OCI-M1 (cell line): Measurements from ENCODE around the gene LRFN2.

Experiments
- DNase-seq: peaks from one replicate; lab custom pipeline; 2025; lab: John Stamatoyannopoulos, UW

Gene LRFN2

DNA sequence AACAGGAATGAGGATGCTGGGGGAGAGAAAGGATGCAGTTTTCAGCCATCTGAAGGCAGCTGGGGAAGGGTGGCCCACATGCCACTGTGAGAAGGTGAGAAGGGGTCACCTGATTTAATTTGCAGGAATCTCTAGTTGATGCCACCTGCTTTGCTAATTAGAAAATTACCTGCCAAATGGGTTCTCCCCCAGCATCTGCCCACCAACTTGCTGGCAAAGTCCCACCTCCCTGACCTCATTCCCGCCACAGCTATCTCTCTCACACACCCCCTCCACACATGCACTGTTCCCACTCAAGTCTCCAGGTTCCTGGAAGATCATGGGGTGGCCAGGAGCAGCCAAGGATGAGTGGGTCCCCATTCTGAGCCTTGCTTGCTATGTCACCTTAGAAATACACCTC, 70.7 kb downstream of the LRFN2 start:
- no peak for DNase-seq

DNA sequence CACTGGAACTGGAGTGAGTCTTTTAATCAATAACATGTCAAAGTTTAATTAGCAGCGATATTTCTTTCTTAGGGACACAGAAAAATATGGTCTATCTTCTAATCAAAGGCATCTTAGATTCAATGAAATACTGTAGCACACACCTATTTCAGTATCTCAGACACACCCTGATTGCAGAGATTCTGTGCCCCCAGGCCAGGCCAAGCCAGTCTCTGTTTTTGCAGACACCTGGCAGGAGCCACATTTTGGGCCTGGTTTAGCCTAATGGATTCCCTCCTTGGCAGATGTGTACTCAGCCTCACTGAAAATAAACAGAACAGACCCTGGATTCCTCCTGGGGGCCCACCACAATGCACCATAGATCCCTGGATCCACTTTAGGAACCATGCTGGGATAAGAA, 74.8 kb downstream of the LRFN2 start:
- no peak for DNase-seq

DNA sequence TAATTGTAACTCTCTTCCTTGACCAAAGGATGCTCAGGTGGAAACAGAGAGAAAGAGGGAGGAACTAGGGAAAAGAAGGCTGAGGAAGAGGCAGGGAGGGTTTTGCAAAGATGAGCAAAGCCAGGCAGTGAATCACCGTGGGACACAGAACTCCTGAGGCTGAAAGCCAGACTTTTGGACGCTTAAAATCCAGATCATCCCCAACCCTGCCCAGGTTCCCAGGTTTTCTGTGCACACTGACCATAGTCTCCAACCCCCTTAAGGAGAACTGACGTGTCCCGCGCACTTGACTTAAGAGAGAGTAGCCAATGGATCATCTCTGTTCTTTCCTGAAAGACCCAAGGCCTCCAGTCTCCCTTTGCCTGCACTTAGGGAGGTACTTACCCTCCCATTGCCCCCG, 75.3 kb downstream of the LRFN2 start:
- no peak for DNase-seq

DNA sequence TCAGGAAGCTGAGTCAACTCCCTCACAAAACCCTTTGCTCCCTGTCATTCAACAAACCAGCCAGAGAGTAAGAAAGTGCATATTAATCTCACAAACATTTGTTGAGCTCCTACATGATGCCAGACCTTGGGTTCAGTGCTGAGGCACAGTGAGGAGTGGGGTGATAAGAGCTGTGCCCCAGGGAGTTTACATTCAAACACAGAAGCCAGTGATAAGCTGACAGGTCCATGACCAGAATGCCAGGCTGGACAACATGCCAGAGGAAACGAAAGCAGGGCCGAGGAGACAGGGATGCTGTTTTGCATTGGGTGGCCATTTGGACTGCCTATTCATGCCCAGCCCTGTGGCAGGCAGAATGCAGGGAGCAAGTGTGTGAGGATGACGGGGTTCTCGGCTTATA, 76.7 kb downstream of the LRFN2 start:
- DNase-seq = no peak

DNA sequence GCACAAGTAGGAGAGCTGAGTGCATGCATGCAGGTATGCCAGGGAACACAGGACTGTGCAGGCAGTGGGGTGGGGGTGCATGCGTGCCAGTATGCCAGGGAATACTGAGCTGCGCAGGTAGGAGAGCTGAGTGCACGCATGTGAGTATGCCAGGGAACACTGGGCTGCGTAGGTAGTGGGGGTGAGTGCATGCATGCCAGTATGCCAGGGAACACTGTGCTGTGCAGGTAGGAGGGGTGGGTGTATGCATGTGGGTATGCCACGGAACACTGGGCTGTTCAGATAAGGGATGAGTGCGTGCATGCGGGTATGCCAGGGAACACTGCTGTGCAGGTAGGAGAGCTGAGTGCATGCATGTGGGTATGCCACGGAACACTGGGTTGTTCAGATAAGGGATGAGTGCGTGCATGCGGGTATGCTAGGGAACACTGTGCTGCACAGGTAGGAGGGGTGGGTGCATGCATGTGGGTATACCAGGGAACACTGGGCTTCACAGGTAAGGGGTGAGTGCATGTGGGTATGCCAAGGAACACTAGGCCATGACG, 77.4 kb downstream of the LRFN2 start:
- DNase-seq = no peak

DNA sequence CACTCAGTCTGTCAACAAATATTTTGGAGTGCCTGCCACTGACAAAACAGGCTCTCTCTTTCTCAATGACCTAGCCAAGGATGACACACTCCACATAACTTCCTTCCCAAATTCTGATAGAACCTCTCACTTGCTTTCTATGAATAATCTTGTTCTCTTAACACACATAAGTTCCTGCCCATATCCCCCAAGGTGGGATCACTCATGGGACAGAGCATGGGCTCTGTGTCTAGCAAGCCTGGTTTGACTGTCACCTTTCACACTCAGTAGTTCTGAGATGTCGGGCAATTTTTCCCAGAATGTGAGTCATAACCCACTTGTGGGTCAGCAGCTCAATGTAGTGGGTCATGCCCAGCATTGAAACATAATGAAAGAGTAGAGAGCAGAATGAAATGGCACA, 78.1 kb downstream of the LRFN2 start:
- no peak for DNase-seq

DNA sequence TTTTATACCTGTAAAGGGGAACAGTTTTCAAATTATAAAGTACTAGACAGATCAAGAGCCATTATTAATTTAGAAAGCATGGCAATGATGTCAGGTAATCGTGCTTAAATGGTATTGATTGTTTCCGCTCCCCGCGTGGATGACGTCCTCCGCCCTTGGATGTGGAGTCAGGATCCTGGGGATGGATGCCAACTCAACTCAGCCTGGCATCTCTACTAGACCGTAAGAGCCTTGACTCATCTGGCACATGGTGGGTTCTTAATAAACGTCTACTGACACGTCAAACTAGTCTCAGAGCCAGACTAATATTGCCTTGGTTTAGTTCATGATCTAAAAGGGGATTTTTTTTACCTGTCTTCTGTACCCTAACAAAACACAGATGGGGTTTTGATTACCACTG, 80.2 kb downstream of the LRFN2 start:
- DNase-seq = no peak

DNA sequence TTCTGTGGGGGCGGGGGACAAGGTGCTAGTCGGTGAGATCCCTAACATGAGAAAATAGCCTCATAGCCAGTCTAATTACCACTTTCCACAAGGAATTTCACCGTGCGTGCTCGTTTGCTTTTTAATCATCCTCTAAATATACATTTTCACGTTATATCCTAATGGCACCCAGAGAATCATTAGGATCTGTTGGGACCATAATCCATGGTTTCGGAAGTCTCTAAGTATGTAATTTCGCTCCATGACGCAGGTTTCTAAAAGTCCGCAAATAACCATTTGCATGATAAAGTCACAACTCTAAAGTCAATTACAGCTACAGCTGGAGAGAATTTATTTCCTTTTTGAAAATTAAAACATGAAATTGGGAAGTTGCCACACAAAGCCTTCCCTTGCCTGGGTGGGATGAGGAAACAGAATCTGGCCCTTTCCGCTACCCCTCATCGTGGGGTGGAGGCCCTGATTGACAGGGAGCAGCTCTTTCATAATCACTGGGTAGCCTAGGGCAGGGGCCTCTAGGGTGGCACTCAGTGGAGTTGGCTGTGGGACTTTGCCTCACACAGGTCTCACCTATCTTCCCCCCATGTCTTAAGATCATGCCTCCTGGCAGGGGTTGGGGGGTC, 81.9 kb downstream of the LRFN2 start:
- no peak for DNase-seq

DNA sequence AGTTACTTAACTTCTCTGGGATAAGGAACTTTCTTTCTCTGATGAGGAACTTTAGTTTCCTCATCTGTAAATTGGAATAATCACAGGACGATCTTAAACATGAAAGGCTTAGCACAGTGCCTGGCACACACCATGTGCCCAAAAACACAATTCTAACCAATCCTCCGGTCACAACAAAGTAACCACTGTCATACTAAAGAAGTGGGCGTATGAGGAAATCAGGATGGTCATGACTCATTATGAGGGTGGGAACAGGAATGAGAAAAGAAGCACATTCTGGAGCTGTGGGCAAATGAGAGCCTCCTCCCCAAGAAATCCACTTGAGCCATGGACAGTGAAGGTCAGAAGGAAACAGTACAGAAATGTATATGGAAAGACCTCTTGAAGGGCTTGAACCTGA, 82.9 kb downstream of the LRFN2 start:
- no peak for DNase-seq

DNA sequence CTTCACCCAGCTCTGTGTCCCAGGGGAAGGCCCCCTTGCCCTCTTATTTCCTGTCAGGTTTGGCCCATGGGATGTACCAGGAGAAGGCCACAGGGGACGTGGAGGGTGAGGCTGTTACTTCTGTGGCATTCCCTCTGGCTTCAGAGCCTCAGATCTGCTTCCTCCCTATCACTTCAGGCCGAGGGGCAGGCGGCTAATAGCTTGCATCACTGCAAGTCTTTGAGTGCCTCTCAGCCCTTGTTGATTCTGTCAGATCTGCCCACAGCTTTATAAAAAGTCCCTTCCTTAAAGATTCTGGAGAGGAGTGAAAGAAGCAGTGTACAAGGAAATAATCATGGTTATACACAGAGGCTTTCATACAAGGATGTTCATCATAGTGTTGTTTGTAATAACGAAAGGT, 86.9 kb downstream of the LRFN2 start:
- DNase-seq = no peak

DNA sequence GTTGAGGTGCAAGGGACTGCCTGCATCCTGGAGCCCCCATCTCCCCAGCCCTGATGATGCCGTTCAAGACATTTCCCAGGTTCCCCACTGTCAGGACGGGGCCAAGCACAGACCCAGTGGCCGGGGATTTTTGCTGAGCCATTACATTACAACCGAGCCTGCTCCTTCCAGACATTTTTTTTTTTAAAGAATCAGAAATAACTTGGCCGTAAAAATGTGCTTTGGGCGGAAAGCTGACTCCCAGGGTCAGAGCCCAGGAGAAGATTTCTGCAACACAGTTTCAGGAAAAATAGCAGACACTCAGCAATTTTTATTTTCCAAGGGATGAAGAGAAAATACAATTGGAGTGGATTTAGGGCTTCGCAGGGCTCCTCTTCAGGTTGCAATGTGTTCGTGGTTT, 87.9 kb downstream of the LRFN2 start:
- DNase-seq = no peak

DNA sequence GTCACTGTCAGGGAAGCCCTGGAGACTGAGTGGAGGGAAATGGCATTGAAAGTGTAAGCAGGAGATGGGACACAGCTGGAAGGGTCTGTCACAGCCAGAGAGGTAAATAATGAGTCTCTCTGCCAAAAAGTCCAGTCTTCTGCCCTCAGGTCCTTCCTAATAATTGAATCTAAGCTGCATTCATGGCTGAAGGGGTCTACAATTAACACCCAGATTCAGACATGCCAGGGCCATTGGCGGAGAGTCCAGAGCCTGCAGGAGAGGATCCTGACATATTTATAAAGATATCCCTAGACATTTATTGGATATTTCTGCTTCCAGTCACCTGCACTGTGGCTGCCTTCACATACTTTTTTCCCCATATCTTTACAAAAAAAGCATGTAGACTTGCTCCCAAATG, 89.0 kb downstream of the LRFN2 start:
- DNase-seq = no peak

DNA sequence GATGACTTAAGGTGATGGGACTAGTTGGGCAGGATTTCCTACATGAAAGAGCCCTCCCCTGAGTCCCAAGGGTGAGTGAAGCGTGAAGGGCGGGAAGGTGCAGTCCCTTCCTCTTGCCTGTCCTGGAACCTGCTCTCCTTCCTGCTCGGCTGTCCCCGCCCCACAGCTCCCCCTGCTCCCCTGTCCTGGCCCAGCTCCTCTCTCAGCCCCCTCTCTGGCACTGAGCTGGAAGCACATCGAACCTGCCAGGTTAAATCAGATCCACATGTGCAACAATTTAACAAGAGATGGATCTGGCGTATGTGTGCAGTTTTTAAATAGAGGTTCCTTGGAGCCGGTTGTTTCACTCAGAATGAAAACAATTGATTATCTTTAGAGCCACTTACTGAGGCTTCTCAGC, 95.0 kb downstream of the LRFN2 start:
- DNase-seq = no peak

DNA sequence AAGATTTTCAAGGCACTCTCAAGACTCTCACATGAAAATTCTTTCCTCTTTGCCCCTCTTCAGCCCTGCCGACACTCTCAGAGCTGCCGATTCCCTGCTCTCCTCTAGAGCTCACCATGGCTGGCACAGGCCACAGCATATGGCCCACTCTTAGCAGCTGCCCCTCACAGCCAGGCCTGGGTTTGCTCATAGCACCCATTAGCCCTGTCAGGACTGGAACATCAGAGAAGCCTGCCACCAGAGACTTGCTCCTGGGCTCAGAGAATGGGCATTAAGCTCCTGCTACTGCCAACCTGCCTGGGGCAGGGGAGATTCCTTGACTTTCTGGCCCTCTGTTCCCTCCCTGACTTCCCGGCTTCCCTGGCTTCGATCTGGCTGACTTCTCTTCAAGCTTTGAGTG, 96.7 kb downstream of the LRFN2 start:
- DNase-seq = no peak

DNA sequence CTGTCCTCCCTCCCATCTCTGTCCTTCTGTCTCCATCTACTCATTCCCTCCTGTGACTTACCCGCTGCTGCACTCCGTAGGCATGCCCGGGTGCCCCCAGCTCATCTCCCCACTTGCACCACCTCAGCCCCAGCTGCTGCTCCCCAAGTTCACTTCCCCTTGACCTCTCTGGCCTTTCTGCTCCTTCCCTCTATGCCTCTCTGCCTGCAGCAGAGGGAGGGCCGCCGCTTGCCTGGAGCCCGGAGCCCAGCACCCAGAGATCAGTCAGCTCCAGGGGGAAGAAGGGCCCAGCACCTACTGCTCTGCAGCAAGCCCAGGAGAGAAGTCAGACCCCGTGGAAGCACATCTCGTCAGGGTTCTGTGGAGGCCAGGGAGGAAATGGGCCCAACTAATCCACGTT, 97.4 kb downstream of the LRFN2 start:
- no peak for DNase-seq

DNA sequence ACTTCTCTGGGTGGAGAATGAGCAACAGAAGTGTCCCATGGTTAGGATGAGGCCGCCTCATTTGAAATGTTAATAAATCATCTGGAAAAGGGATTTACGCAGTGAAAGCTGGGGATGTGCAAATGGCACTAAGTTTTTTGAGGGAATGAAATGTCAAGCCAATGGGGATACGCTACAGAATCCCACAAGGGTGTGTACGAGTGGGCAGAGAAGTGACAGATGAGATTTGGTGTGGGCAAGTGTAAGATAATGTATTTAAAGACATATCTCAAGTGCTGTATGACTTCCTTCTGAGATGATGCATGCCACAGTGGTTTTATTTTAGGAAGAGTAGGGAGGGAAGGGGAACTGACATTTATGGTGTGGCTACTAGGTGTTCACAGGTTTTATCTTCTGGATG, 100.6 kb downstream of the LRFN2 start:
- DNase-seq = no peak

DNA sequence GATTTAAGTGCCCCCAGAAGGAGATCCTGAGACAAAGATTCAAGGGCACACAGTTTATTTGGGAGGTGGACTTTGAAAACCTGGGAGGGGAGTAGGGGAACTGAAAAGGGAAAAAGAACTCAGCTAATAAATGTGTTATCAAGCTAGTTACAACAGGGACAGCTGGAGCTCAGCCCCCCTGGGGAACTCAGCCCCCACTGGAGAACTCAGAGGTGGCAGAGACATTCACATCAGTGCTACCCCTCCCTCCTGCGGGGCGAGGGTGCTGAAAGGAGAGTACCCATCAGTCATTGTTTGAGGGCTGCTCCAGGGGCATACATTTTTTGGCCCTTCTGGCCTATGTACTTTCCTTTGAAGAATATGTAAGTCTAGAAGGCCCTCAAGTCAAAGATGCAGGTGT, 101.4 kb downstream of the LRFN2 start:
- no peak for DNase-seq

DNA sequence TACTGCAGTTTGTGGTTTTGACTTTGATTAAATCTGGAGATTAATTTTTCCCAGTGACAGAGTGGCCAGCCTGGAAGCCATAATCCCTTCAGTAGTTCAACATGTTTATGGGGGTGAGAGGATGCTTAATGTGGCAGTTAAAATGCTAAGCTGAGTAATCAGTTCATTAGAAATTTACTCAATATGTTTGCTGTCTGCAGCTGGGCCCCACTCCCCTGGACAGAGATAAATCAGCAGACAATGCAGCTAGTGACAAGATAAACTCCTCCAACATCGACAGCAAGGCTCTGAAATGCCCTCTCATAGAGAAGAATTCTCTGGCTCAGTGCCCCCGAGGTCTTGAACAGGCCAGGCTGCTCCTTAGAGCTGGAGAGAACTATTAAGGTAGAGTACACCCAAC, 101.9 kb downstream of the LRFN2 start:
- DNase-seq = no peak

DNA sequence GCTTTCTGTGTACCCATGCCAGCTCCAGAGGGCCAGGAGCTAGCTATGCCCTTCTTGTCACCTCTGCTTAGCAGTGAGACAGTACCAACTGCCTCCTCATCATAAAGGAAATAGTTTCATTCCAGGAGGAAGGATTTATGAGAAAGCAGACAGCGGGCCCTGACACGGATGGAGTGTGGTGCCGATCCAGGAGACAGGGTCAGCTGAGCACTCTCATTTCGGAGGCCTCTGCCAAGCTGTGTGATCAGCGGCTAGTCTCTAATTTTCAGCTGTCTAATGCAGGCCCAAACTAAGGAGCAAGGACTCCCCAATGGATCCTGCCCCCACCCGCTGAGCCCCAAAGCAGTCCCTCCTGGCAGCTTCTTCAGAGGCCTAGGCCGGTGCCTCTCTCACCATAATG, 103.1 kb downstream of the LRFN2 start:
- DNase-seq = no peak

DNA sequence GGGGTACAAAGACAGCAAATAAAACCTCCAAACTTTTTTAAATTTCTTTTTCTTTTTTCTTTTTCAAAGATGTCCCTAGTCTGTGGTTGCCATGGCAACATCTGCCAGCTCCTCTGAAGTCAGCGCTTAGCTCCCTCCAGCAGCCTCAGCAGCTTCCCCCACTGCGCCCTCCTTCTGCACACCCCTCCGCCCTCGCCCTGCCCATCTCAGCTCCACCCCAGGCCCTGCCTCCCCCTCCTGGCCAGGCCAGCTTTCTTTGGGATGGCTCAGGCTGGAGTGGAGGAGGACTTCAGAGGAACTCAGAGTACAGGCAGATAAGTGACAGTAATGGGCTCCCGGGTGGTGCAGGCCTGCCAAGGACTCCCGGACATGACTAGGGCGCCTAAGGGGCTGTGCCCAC, 104.6 kb downstream of the LRFN2 start:
- no peak for DNase-seq

DNA sequence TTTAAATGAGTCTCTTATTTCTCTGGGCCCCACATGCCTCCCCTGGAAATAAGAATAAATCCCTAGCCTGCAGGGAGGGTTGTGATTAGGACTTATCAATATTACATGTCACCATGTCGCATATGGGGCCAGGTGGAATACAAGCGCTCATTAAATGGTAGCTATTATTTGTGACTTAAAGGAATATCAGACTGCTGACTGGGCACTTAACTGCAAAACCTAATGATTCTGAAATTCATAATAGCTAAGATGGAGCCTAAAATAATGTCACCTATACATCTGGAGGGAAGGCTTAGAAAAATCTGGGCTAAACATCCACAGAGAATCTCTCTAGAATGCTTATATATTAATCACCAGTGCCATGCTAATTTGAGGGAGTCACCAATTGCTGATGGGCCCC, 106.5 kb downstream of the LRFN2 start:
- DNase-seq = no peak

DNA sequence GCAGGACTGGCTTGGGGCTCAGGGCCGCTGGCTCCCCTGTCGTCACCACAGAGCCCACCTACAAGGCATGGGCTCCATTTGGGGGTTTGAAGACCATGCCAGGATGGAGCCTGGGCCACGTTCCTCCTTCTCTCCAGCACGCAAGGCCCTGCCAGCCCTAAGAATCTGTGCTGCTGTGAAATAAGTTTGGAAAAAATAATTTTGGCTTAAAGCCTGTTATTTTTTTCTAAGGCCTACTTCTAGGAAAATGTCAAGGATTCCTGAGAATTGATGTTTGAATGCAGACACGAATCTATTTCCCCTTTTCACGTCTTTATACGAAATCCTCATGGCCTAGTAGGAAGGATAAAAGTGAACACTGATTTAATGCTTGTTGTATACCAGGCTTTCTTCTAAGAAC, 107.5 kb downstream of the LRFN2 start:
- peak; percentile 39 for DNase-seq

DNA sequence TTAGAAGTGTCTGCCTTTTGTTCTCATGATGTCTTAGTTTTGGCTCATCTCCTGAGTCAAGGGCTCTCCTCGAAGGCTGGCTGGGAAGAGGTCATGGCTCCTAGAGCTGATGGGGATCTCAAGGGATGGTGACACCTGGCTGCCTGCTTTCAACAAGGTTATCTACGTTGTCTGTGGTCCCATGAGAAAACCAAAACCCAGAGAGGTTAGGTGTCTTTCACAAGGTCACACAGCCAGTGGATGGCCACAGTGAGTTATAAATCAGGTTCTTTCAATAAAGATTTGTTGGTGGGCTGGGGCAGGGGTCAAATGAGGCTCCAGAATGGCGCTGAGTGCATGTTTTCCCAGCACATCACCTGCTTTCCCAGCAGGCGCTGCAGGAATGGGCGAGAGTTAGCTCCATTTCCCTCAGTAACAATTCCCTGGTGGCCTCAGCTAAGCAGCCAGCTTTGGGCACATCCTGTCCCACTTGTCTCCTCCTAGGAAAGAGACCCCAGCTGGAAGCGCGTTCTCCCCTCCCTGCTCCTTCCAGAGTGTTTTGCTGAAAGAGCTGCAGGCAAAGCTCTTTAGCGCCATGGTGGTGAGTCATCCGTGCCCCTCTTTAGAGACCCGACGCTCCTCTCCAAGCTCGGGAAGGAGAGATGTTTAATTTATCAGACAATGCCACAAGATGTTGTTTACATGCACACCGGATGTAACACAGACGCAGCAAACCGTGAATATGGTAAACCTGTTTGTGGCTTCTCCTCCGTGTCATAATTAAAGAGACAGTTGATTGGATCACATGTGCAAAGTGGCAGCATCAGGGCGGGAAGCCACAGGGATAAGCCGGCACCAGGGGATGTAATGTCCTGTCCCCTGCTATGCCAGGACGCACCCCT, 109.7 kb downstream of the LRFN2 start:
- DNase-seq = no peak

DNA sequence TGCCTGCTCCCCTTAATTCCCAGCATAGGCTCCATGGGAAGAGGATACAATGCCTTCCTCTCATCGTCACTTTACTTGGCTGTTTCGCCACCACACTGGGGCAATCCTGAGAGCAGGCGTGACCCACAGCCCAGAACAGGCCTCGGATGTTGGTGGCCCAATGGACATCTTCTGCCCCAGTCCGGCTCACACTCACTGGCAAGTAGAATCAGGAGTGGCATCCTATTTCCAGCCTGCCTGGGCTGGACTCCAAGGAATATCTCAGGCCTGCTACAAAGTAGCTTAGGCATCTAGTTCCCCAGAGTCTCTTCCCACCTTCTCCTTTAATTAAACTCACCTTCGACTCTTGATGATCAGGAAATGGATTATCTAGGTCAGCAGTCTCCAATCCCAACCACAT, 110.5 kb downstream of the LRFN2 start:
- no peak for DNase-seq
